Measurements from ENCODE around the gene EMX2. TPM values are rescaled to one million over a fixed set of nuclear protein-coding genes. Genes with fewer than 3 reads are reported as not detected.

EMX2 gene
- total and polyA plus RNA-seq, 7 donors, result 0.69 to 3.4 (median 1.2) TPM

DNA sequence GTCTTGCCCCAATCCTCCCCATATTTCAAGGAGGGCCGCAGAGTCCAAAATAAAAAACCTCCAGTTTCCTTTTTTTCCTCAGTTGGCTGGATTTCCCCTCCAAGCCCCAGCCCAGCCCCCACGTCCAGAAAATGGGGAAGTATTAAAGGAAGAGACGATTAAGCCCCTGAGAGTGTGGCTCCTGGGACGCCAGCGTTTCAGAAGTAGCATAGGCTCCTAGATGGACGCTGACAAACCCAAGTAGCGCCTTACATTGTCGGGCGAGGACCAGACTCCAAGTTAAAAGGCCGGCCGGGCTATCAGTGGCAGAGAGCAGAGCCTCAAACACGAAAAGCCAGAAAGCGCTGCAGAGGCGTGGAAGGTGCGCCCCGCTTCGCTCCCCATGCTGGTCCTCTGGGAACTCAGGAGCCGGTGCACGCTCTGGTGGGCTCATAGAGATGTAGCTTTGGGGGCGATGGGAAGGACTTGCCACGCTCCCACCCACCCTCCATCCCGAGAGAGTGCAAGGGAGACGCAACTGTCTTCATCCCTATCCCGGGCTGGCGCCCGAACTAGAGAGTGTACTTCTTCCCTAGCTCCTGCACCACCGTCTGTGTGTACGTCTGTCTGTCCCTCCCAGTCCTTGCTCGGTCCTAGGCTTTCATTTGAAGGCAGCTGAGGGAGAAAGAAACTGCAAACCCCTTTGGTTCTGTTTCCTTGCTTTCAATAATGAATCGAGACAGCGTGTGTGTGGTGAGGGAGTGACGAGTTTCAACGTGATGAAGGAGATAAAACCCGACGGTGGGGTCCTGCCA lies 6.3 kb upstream of the EMX2 start:
- WGBS, 3 donors, result 29 to 31% (median 29%) methylated on average over 35 of the region's 35 CpGs
- DNase-seq (no peak), ATAC-seq (no peak)
- TF ChIP-seq CTCF (IDR thresholded peaks at IDR 0.05), result no peak
- Histone ChIP-seq H3K4me3 (no peak overlapping the region), H3K27ac (no peak overlapping the region), H3K36me3 (ENCODE audit: insufficient read depth in 1 of 2, low read depth in 1 of 2) (no peaks in the 10 kb centered on the region), H3K4me1 (peaks cover 3% of the 10 kb centered on the region), H3K27me3 (ENCODE audit: insufficient read depth in 3 of 3, low read length in 2 of 3) (peaks cover 0 to 98% (median 23%) of the 10 kb centered on the region in 3 donors), H3K9me3 (no peaks in the 10 kb centered on the region)
- intact Hi-C loops (cut with DNase I), result loop anchor here (5.0 to 10.0 kb wide), 2 partner anchors 569 to 706 kb away; no protein-coding TSS in a partner anchor

DNA sequence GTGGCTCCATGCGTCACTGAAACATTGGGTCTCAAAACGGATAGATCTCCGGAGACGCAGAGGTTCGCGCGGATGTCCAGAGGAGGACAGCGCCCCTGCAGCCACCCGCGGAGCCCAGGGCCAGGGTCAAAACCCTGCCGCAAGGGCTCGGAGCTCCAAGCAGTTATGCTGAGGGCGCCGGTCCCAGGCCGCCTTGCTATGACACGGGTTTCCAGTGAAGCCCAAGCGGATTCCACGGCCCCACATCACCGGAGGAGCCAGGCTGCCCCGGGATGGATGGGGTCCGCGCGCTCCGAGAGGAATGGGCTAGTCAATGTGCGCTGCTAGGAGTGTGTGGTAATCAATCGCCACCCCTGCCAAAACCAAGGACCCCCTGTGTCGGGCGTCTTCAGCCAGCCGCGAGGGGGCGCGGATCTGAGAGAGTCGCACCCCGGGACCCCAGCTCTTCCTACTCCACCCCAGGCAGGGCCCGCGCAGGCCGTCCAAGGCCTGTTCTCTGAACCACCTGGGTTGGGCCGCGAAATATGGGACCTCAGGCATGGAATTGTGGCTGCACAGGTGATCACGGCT lies 5.6 kb upstream of the EMX2 start:
- Histone ChIP-seq H3K4me1 (peaks cover 3% of the 10 kb centered on the region), H3K27me3 (ENCODE audit: insufficient read depth in 3 of 3, low read length in 2 of 3) (peaks cover 0 to 98% (median 27%) of the 10 kb centered on the region in 3 donors), H3K27ac (no peak overlapping the region), H3K36me3 (ENCODE audit: insufficient read depth in 1 of 2, low read depth in 1 of 2) (no peaks in the 10 kb centered on the region), H3K4me3 (no peak overlapping the region), H3K9me3 (no peaks in the 10 kb centered on the region)
- 20 to 31% (median 26%) methylated on average over 33 to 40 of the region's 40 CpGs for whole genome bisulfite sequencing, 3 donors
- TF ChIP-seq CTCF (IDR thresholded peaks at IDR 0.05), result no peak
- ATAC-seq (no peak), DNase-seq (no peak)
- intact Hi-C loops (cut with DNase I), result loop anchor here (5.0 to 10.0 kb wide), 2 partner anchors 568 to 705 kb away; no protein-coding TSS in a partner anchor

GRCh38 chr10:117537436-117537903 lies 5.1 kb upstream of the EMX2 start:
- Histone ChIP-seq H3K9me3 (no peaks in the 10 kb centered on the region), H3K4me1 (peaks cover 3% of the 10 kb centered on the region), H3K36me3 (ENCODE audit: insufficient read depth in 1 of 2, low read depth in 1 of 2) (no peaks in the 10 kb centered on the region), H3K27ac (no peak overlapping the region), H3K4me3 (peak overlapping the region; percentile 56), H3K27me3 (ENCODE audit: insufficient read depth in 3 of 3, low read length in 2 of 3) (peaks cover 0 to 98% (median 32%) of the 10 kb centered on the region in 3 donors)
- TF ChIP-seq CTCF (IDR thresholded peaks at IDR 0.05), result peak; percentile 80
- DNase-seq (peak in 1 of 2 donors; percentile 70), ATAC-seq (peak; percentile 58 to 72 (median 63))
- WGBS, 3 donors, result 3 to 6% (median 5%) methylated on average over 36 to 39 of the region's 39 CpGs
- intact Hi-C loops (cut with DNase I), result loop anchor here (5.0 to 10.0 kb wide), 2 partner anchors 567 to 705 kb away; no protein-coding TSS in a partner anchor

GRCh38 chr10:117537904-117538524 lies 4.5 kb upstream of the EMX2 start:
- H3K27ac ChIP-seq, result no peak overlapping the region
- no peak for DNase-seq
- no peaks in the 10 kb centered on the region for H3K9me3 ChIP-seq
- peak in 1 of 4 donors; percentile 3 for ATAC-seq
- intact Hi-C loops (cut with DNase I), result loop anchor here (5.0 to 10.0 kb wide), 2 partner anchors 567 to 704 kb away; no protein-coding TSS in a partner anchor
- WGBS, 3 donors, result 25 to 29% (median 27%) methylated on average over 38 of the region's 38 CpGs
- H3K4me3 ChIP-seq, result peak overlapping the region; percentile 56
- peaks cover 3% of the 10 kb centered on the region for H3K4me1 ChIP-seq
- TF ChIP-seq CTCF (IDR thresholded peaks at IDR 0.05), result no peak
- H3K36me3 ChIP-seq (ENCODE audit: insufficient read depth in 1 of 2, low read depth in 1 of 2), result no peaks in the 10 kb centered on the region
- H3K27me3 ChIP-seq (ENCODE audit: insufficient read depth in 3 of 3, low read length in 2 of 3), result peaks cover 0 to 95% (median 31%) of the 10 kb centered on the region in 3 donors

All from psoas muscle (tissue), 8 donors.